A673 (cell line): ENCODE data around the gene BAIAP2L2. TPM values are rescaled to one million over a fixed set of nuclear protein-coding genes. Genes with fewer than 3 reads are reported as not detected.

ENCODE experiments used
- BruUV-seq: library from RNA; stranded (reverse); fragments of 400-500 nt; replicated peaks from 2 replicates; lab custom pipeline; 2021; lab: Mats Ljungman, UMichigan
- CTCF ChIA-PET: fragments of 300-600 bp; sonication (Branson Sonifier 250); formaldehyde crosslinking; loops from one replicate; lab custom pipeline; 2022; ENCODE audit warnings: antibody characterized with exemption; lab: Charles Lee
- POLR2A ChIA-PET: fragments of 300-600 bp; sonication (Branson Sonifier 250); formaldehyde crosslinking; loops from one replicate; lab custom pipeline; 2022; ENCODE audit warnings: antibody characterized with exemption; ENCODE audit not compliant: low non-redundant PET; lab: Charles Lee
- DNase-seq: peaks from one replicate; pipeline ENCODE4 v3.0.0-alpha.2; 2015; ENCODE audit warnings: low spot score
- H3K27ac ChIP-seq: fragments of 200-600 bp; sonication (generic); 2 replicates; pipeline ENCODE4 v1.5.1; 2016; ENCODE audit warnings: mixed run types, low read depth, mild to moderate bottlenecking, mixed read lengths, antibody characterized with exemption, low read length; ENCODE audit not compliant: poor library complexity, severe bottlenecking
- H3K27me3 ChIP-seq: fragments of 200-600 bp; sonication (generic); replicated peaks from 2 replicates; pipeline ENCODE4 v1.6.1; 2017; ENCODE audit warnings: mixed run types, low read depth, mild to moderate bottlenecking, mixed read lengths, antibody characterized with exemption, low read length; ENCODE audit not compliant: insufficient read depth, poor library complexity
- H3K36me3 ChIP-seq: fragments of 200-600 bp; sonication (generic); 2 replicates; pipeline ENCODE4 v1.6.1; 2016; ENCODE audit warnings: mixed run types, mild to moderate bottlenecking, mixed read lengths, antibody characterized with exemption, low read length; ENCODE audit not compliant: insufficient read depth, poor library complexity, severe bottlenecking
- H3K4me1 ChIP-seq: fragments of 200-600 bp; sonication (generic); 2 replicates; pipeline ENCODE4 v1.6.1; 2017; ENCODE audit warnings: mixed run types, mild to moderate bottlenecking, mixed read lengths, antibody characterized with exemption, low read length; ENCODE audit not compliant: insufficient read depth, poor library complexity, severe bottlenecking
- H3K4me3 ChIP-seq: fragments of 200-600 bp; sonication (generic); 2 replicates; pipeline ENCODE4 v1.5.1; 2016; ENCODE audit warnings: low read depth, mixed run types, mild to moderate bottlenecking, mixed read lengths, low read length; ENCODE audit not compliant: poor library complexity, severe bottlenecking
- H3K9me3 ChIP-seq: fragments of 200-600 bp; sonication (generic); 2 replicates; pipeline ENCODE4 v1.6.1; 2016; ENCODE audit warnings: mixed run types, low read depth, mild to moderate bottlenecking, mixed read lengths, antibody characterized with exemption, low read length; ENCODE audit not compliant: poor library complexity, severe bottlenecking
- CTCF ChIP-seq: fragments of 300-800, 200-600 bp; sonication (generic); conservative IDR thresholded peaks from 2 replicates; pipeline ENCODE4 v1.5.1; 2017; ENCODE audit warnings: low read depth, mild to moderate bottlenecking, antibody characterized with exemption, low read length, moderate library complexity, mixed read lengths
- EZH2 ChIP-seq: fragments of 200-600 bp; sonication (generic); IDR thresholded peaks from 2 replicates; pipeline ENCODE4 v1.6.1; 2017; ENCODE audit warnings: borderline replicate concordance, low read depth, mild to moderate bottlenecking, mixed read lengths, antibody characterized with exemption, low read length; ENCODE audit not compliant: poor library complexity, severe bottlenecking
- intact Hi-C: fragments of 100-400 bp; cut with micrococcal nuclease; formaldehyde crosslinking; loops from one replicate; pipeline ENCODE4 v1.10.0; 2022; ENCODE audit not compliant: unreplicated experiment
- total RNA-seq: library from RNA; stranded (reverse); gene quantifications from 2 replicates; pipeline ENCODE4 v1.2.3, GENCODE V29; 2021

Gene BAIAP2L2
- total RNA-seq, 1 experiment from 2014 or later = 2.5 TPM

- Histone ChIP-seq H3K27ac (no peak overlapping the region), H3K27me3 (no peaks in the 10 kb centered on the region), H3K4me1 (no peaks in the 10 kb centered on the region), H3K4me3 (no peak overlapping the region), H3K9me3 (no peaks in the 10 kb centered on the region), H3K36me3 (no peaks in the 10 kb centered on the region)
- ChIA-PET CTCF (no interaction called here), POLR2A (no interaction called here)
- intact Hi-C loops = no loop called here
- BruUV-seq = no TSS peak
- no peak for DNase-seq
- no peak for TF ChIP-seq EZH2
- no peak for TF ChIP-seq CTCF
These were observed 44.9 kb downstream of the BAIAP2L2 start for GRCh38 chr22:38065539-38065938.

GRCh38 chr22:38062791-38063190, 47.7 kb downstream of the BAIAP2L2 start:
- POLR2A ChIA-PET = no interaction called here
- no peak for DNase-seq
- Histone ChIP-seq H3K4me3 (no peak overlapping the region), H3K4me1 (peaks cover 5% of the 10 kb centered on the region), H3K27ac (no peak overlapping the region), H3K27me3 (no peaks in the 10 kb centered on the region), H3K36me3 (no peaks in the 10 kb centered on the region), H3K9me3 (no peaks in the 10 kb centered on the region)
- no TSS peak for BruUV-seq
- CTCF ChIA-PET = no interaction called here
- intact Hi-C loops = no loop called here
- TF ChIP-seq EZH2 (no peak), CTCF (no peak)

GRCh38 chr22:38056969-38057891, 53.3 kb downstream of the BAIAP2L2 start, which contains the start of gene PICK1:
Gene PICK1 (plus strand): TSS chr22:38057404. CDS start chr22:38057810, 406 bp downstream.
- ChIA-PET CTCF (no interaction called here), POLR2A (no interaction called here)
- peak; percentile 92 for DNase-seq
- no peak for TF ChIP-seq EZH2
- no peak for TF ChIP-seq CTCF
- H3K36me3 ChIP-seq = no peaks in the 10 kb centered on the region
- peaks cover 7% of the 10 kb centered on the region for H3K4me1 ChIP-seq
- H3K9me3 ChIP-seq = no peaks in the 10 kb centered on the region
- peak within 1 kb of the TSS; percentile 61 for H3K4me3 ChIP-seq
- no TSS peak for BruUV-seq
- H3K27me3 ChIP-seq = no peaks in the 10 kb centered on the region
- intact Hi-C loops = no loop called here
- peak within 1 kb of the TSS; percentile 72 for H3K27ac ChIP-seq
